Nephron (organoid): ENCODE data around the gene SART1.

Experiments
- H3K27ac Mint-ChIP-seq, 3 experiments: 2 replicates each; pipeline ENCODE4 v1.8.0; 2020; ENCODE audit warnings: mixed read lengths in 3 of 3, mild to moderate bottlenecking in 2 of 3, moderate library complexity in 1 of 3
- H3K27me3 Mint-ChIP-seq: 2 replicates; pipeline ENCODE4 v1.8.0; 2021; ENCODE audit warnings: low read depth, mild to moderate bottlenecking, moderate library complexity, mixed read lengths
- H3K36me3 Mint-ChIP-seq: 2 replicates; pipeline ENCODE4 v1.8.0; 2020; ENCODE audit warnings: low read depth, mixed read lengths
- H3K4me1 Mint-ChIP-seq: 2 replicates; pipeline ENCODE4 v1.8.0; 2020; ENCODE audit warnings: mixed read lengths
- H3K4me3 Mint-ChIP-seq, 3 experiments: 2 replicates each; pipeline ENCODE4 v1.8.0; 2020; ENCODE audit warnings: mild to moderate bottlenecking in 3 of 3, mixed read lengths in 3 of 3, moderate library complexity in 2 of 3
- H3K9me3 Mint-ChIP-seq: 2 replicates; pipeline ENCODE4 v1.8.0; 2020; ENCODE audit warnings: mixed read lengths
- CTCF ChIP-seq, 3 experiments: fragments of 200-600 bp; sonication (generic); IDR thresholded peaks; one replicate each; pipeline ENCODE4 v1.5.0; 2021; ENCODE audit warnings: antibody characterized with exemption in 3 of 3; ENCODE audit not compliant: unreplicated experiment in 3 of 3

SART1 gene

GRCh38 chr11:65981101-65981740 lies 19.7 kb downstream of the SART1 start:
- Mint-ChIP-seq H3K36me3 (peaks cover 12% of the 10 kb centered on the region), H3K27ac (no peak overlapping the region), H3K4me1 (no peaks in the 10 kb centered on the region), H3K4me3 (no peak overlapping the region), H3K27me3 (no peaks in the 10 kb centered on the region), H3K9me3 (no peaks in the 10 kb centered on the region)
- TF ChIP-seq CTCF (IDR thresholded peaks at IDR 0.05; ENCODE audit: unreplicated experiment in 3 of 3): no peak

GRCh38 chr11:65981972-65982823 lies 20.7 kb downstream of the SART1 start:
- no peak for TF ChIP-seq CTCF (IDR thresholded peaks at IDR 0.05; ENCODE audit: unreplicated experiment in 3 of 3)
- Mint-ChIP-seq H3K27ac (no peak overlapping the region), H3K27me3 (no peaks in the 10 kb centered on the region), H3K4me1 (no peaks in the 10 kb centered on the region), H3K4me3 (no peak overlapping the region), H3K36me3 (peaks cover 11% of the 10 kb centered on the region), H3K9me3 (no peaks in the 10 kb centered on the region)

GRCh38 chr11:65982824-65983588 lies 21.5 kb downstream of the SART1 start:
- Mint-ChIP-seq H3K27me3 (no peaks in the 10 kb centered on the region), H3K9me3 (no peaks in the 10 kb centered on the region), H3K4me3 (no peak overlapping the region), H3K27ac (no peak overlapping the region), H3K4me1 (no peaks in the 10 kb centered on the region), H3K36me3 (peaks cover 11% of the 10 kb centered on the region)
- no peak for TF ChIP-seq CTCF (IDR thresholded peaks at IDR 0.05; ENCODE audit: unreplicated experiment in 3 of 3)

GRCh38 chr11:65983589-65983987 lies 22.1 kb downstream of the SART1 start:
- Mint-ChIP-seq H3K36me3 (peaks cover 11% of the 10 kb centered on the region), H3K27ac (no peak overlapping the region)

GRCh38 chr11:65987336-65987735 lies 25.8 kb downstream of the SART1 start:
- peaks cover 10% of the 10 kb centered on the region for H3K36me3 Mint-ChIP-seq
- H3K27ac Mint-ChIP-seq: no peak overlapping the region
- H3K4me1 Mint-ChIP-seq: no peaks in the 10 kb centered on the region
- no peak overlapping the region for H3K4me3 Mint-ChIP-seq
- no peak for TF ChIP-seq CTCF (IDR thresholded peaks at IDR 0.05; ENCODE audit: unreplicated experiment in 3 of 3)
- H3K27me3 Mint-ChIP-seq: no peaks in the 10 kb centered on the region
- no peaks in the 10 kb centered on the region for H3K9me3 Mint-ChIP-seq

More at GRCh38 chr11:65983589-65983987, 22.1 kb downstream of the SART1 start:
- no peak for TF ChIP-seq CTCF (IDR thresholded peaks at IDR 0.05; ENCODE audit: unreplicated experiment in 3 of 3)
- no peaks in the 10 kb centered on the region for H3K9me3 Mint-ChIP-seq
- H3K4me1 Mint-ChIP-seq: no peaks in the 10 kb centered on the region
- no peaks in the 10 kb centered on the region for H3K27me3 Mint-ChIP-seq
- no peak overlapping the region for H3K4me3 Mint-ChIP-seq
